Caco-2 (cell line): ENCODE measurements around the gene TMC7. TPM values are rescaled to one million over a fixed set of nuclear protein-coding genes. Genes with fewer than 3 reads are reported as not detected.

ENCODE experiments used
- BruUV-seq: library from RNA; stranded (reverse); fragments of 400-500 nt; replicated peaks from 2 replicates; lab custom pipeline; 2021; lab: Mats Ljungman, UMichigan
- CTCF ChIA-PET: fragments of 300-600 bp; sonication (Branson Sonifier 250); formaldehyde crosslinking; loops from one replicate; lab custom pipeline; 2022; ENCODE audit warnings: antibody characterized with exemption; lab: Charles Lee
- POLR2A ChIA-PET: fragments of 300-600 bp; sonication (Branson Sonifier 250); formaldehyde crosslinking; loops from one replicate; lab custom pipeline; 2022; ENCODE audit warnings: antibody characterized with exemption; lab: Charles Lee
- DNase-seq, 2 experiments: peaks; one replicate each; pipeline versions ENCODE4 v3.0.0 to v3.0.0-alpha.2; 2020 to 2022
- H3K27me3 ChIP-seq: replicated peaks from 2 replicates; pipeline ENCODE4 v1.6.0; 2011; ENCODE audit warnings: low read length; ENCODE audit not compliant: control insufficient read depth, insufficient read depth
- H3K36me3 ChIP-seq: 2 replicates; pipeline ENCODE4 v1.5.1; 2011; ENCODE audit warnings: low read length; ENCODE audit not compliant: control insufficient read depth, insufficient read depth
- H3K4me1 ChIP-seq: fragments of 250-450 bp; sonication (Bioruptor Pico); 2 replicates; pipeline ENCODE4 v1.5.1; 2020; ENCODE audit warnings: mild to moderate bottlenecking
- H3K4me3 ChIP-seq: 2 replicates; pipeline ENCODE4 v1.5.1; 2011; ENCODE audit warnings: low read depth, mild to moderate bottlenecking, control low read depth, low read length
- H3K9me3 ChIP-seq: fragments of 250-450 bp; sonication (Bioruptor Pico); 2 replicates; pipeline ENCODE4 v1.5.1; 2020; ENCODE audit warnings: mild to moderate bottlenecking, moderate library complexity
- H3K27ac Mint-ChIP-seq: one replicate; pipeline ENCODE4 v1.8.0; 2022; ENCODE audit warnings: mixed read lengths; ENCODE audit not compliant: unreplicated experiment
- H3K27me3 Mint-ChIP-seq: one replicate; pipeline ENCODE4 v1.8.0; 2022; ENCODE audit warnings: mixed read lengths; ENCODE audit not compliant: insufficient read depth, unreplicated experiment
- H3K36me3 Mint-ChIP-seq: one replicate; pipeline ENCODE4 v1.8.0; 2022; ENCODE audit warnings: mild to moderate bottlenecking, mixed read lengths; ENCODE audit not compliant: insufficient read depth, unreplicated experiment
- H3K4me1 Mint-ChIP-seq: one replicate; pipeline ENCODE4 v1.8.0; 2022; ENCODE audit warnings: low read depth, mixed read lengths; ENCODE audit not compliant: unreplicated experiment
- H3K4me3 Mint-ChIP-seq: one replicate; pipeline ENCODE4 v1.8.0; 2022; ENCODE audit warnings: mild to moderate bottlenecking, moderate library complexity, mixed read lengths; ENCODE audit not compliant: unreplicated experiment
- H3K9me3 Mint-ChIP-seq: one replicate; pipeline ENCODE4 v1.8.0; 2022; ENCODE audit warnings: mixed read lengths; ENCODE audit not compliant: unreplicated experiment
- intact Hi-C: fragments of 100-400 bp; cut with micrococcal nuclease; formaldehyde crosslinking; loops from one replicate; pipeline ENCODE4 v1.10.0; 2022; ENCODE audit not compliant: unreplicated experiment
- total RNA-seq: library from RNA; stranded (reverse); gene quantifications from 2 replicates; pipeline ENCODE4 v1.2.3, GENCODE V29; 2022
- TF ChIP-seq, protein P1 (sequence below), 2 experiments: fragments of 200-600 bp in 1 of 2; IDR thresholded peaks; 1 replicate in 1 of 2; 2 replicates in 1 of 2; pipeline versions ENCODE4 v1.5.1 to v1.8.0; 2011 to 2022; ENCODE audit warnings: antibody characterized with exemption in 1 of 2, control low read depth in 1 of 2, inconsistent platforms in 1 of 2, low read depth in 1 of 2, low read length in 1 of 2, mild to moderate bottlenecking in 1 of 2, moderate library complexity in 1 of 2; ENCODE audit not compliant: insufficient read depth in 1 of 2, severe bottlenecking in 1 of 2, unreplicated experiment in 1 of 2

TMC7 gene
- total RNA-seq, 1 experiment from 2014 or later, result 4.0 TPM

DNA sequence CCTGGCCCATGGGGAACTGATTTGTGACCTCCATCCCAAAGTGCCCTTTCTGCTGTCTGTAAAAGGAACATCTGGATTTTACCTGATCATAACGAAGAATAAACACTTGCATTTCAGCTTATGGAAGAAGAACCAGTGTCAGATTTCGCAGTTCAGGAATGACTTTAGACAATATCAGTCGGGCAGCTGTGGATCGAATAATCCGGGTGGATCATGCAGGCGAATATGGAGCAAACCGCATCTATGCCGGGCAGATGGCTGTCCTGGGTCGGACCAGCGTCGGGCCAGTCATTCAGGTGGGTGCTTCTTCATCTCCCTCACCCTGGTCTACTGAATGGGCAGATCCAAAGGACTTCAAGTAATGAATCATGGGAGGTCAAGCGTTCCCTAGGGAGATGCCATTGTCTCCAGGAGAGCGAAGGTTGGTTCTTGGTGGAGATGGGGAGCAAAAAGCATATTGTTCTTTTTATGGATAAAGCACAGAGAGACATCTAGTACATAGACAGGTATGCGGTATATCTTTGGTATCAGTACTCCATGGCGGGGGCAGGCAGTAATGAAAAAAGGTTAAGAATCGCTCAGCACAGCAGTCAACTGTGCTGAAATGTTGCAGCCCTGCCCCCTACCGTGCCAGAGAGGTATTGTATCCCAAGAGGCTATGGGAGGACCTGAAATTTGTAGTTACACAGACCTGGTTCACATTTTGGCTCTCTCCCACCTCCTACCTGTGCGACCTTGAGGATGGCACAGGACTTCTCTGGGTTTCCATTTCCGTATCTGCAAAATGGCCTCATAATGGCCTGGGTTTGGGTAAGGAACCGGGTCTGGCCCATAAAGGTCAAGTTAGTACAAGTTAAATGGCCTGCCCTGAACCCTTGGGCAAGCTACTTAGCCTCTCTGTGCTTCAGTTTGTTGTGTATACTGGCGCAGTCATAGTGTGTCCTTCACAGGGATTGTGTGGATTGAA, 88.4 kb downstream of the TMC7 start:
- Histone ChIP-seq H3K4me1 (no peaks in the 10 kb centered on the region), H3K9me3 (no peaks in the 10 kb centered on the region), H3K27me3 (no peaks in the 10 kb centered on the region), H3K4me3 (no peak overlapping the region), H3K36me3 (no peaks in the 10 kb centered on the region)
- DNase-seq, result peak; percentile 72 to 80
- intact Hi-C loops, result loop anchor here (1.0 kb wide), 1 partner anchor 89 kb away; the partner anchor contains the start of gene TMC7
- no TSS peak for BruUV-seq
- ChIA-PET CTCF (interaction anchor here (0.6 to 2.2 kb wide), 3 partner anchors 88 to 206 kb away, joined by 3 to 12 read pairs (median 11); partner anchors contain the start of gene TMC7), POLR2A (no interaction called here)
- no peaks in the 10 kb centered on the region for H3K9me3 Mint-ChIP-seq
- H3K27me3 Mint-ChIP-seq, result no peaks in the 10 kb centered on the region
- peaks cover 15% of the 10 kb centered on the region for H3K36me3 Mint-ChIP-seq
- H3K4me1 Mint-ChIP-seq, result peaks cover 4% of the 10 kb centered on the region
- no peak overlapping the region for H3K4me3 Mint-ChIP-seq
- H3K27ac Mint-ChIP-seq, result no peak overlapping the region
- TF ChIP-seq, protein P1, sequence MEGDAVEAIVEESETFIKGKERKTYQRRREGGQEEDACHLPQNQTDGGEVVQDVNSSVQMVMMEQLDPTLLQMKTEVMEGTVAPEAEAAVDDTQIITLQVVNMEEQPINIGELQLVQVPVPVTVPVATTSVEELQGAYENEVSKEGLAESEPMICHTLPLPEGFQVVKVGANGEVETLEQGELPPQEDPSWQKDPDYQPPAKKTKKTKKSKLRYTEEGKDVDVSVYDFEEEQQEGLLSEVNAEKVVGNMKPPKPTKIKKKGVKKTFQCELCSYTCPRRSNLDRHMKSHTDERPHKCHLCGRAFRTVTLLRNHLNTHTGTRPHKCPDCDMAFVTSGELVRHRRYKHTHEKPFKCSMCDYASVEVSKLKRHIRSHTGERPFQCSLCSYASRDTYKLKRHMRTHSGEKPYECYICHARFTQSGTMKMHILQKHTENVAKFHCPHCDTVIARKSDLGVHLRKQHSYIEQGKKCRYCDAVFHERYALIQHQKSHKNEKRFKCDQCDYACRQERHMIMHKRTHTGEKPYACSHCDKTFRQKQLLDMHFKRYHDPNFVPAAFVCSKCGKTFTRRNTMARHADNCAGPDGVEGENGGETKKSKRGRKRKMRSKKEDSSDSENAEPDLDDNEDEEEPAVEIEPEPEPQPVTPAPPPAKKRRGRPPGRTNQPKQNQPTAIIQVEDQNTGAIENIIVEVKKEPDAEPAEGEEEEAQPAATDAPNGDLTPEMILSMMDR (IDR thresholded peaks at IDR 0.05; ENCODE audit: insufficient read depth in 1 of 2, low read depth in 1 of 2, low read length in 1 of 2, severe bottlenecking in 1 of 2, unreplicated experiment in 1 of 2), result peak; percentile 80 to 83

DNA sequence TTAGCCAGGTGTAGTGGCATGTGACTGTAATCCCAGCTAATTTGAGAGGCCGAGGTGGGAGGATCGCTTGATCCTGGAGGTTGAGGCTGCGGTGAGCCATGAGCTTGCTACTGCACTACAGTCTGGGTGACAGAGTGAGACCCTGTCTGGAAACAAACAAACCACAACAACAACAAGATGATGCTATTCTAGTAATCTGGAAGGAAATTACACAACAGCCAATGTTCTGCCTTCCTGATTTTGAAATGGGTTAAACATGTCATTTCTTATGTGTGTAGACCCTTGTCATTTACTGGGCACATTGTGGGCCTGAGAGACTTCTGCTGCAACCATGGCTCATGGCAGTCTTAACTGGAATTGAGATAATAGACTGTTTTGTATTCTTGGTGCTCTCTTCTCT, 89.6 kb downstream of the TMC7 start:
- intact Hi-C loops, result no loop called here
- Mint-ChIP-seq H3K27me3 (no peaks in the 10 kb centered on the region), H3K9me3 (no peaks in the 10 kb centered on the region), H3K4me3 (no peak overlapping the region), H3K36me3 (peaks cover 4% of the 10 kb centered on the region), H3K27ac (no peak overlapping the region), H3K4me1 (no peaks in the 10 kb centered on the region)
- TF ChIP-seq, protein P1 (IDR thresholded peaks at IDR 0.05; ENCODE audit: insufficient read depth in 1 of 2, low read depth in 1 of 2, low read length in 1 of 2, severe bottlenecking in 1 of 2, unreplicated experiment in 1 of 2), result no peak
- DNase-seq, result no peak
- Histone ChIP-seq H3K9me3 (no peaks in the 10 kb centered on the region), H3K4me3 (no peak overlapping the region), H3K27me3 (no peaks in the 10 kb centered on the region), H3K4me1 (no peaks in the 10 kb centered on the region), H3K36me3 (no peaks in the 10 kb centered on the region)
- no TSS peak for BruUV-seq
- ChIA-PET POLR2A (no interaction called here), CTCF (interaction anchor here (0.6 to 1.3 kb wide), 2 partner anchors 47 to 90 kb away, joined by 5 to 11 read pairs; partner anchors contain the start of gene TMC7)

DNA sequence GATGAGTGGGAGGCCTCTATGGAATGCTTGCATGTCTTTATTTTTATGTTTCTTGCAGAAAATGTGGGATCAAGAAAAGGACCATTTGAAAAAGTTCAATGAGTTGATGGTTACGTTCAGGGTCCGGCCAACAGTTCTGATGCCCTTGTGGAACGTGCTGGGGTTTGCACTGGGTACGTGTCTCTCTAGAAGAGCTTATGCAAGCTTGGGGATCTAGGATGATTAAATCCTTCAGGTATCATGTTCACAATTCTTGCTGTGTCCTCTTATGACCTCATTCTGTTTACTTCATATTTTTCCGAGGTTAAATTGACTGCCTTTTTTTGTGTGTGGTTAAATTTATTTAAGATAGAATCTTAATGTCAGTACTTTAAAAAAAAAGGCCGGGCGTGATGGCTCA, 90.1 kb downstream of the TMC7 start:
- CTCF ChIA-PET, result interaction anchor here (0.6 kb wide), 1 partner anchor 47 kb away, joined by 5 read pairs; no protein-coding TSS in a partner anchor
- H3K4me1 Mint-ChIP-seq, result no peaks in the 10 kb centered on the region
- no peaks in the 10 kb centered on the region for H3K4me1 ChIP-seq

More for the DNA sequence above, 90.1 kb downstream of the TMC7 start:
- TF ChIP-seq, protein P1 (IDR thresholded peaks at IDR 0.05; ENCODE audit: insufficient read depth in 1 of 2, low read depth in 1 of 2, low read length in 1 of 2, severe bottlenecking in 1 of 2, unreplicated experiment in 1 of 2), result no peak
- intact Hi-C loops, result no loop called here
- Mint-ChIP-seq H3K4me3 (no peak overlapping the region), H3K36me3 (peaks cover 4% of the 10 kb centered on the region), H3K27ac (no peak overlapping the region), H3K9me3 (no peaks in the 10 kb centered on the region), H3K27me3 (no peaks in the 10 kb centered on the region)
- no TSS peak for BruUV-seq
- no peaks in the 10 kb centered on the region for H3K9me3 ChIP-seq
- no peaks in the 10 kb centered on the region for H3K36me3 ChIP-seq
- DNase-seq, result no peak
- no peaks in the 10 kb centered on the region for H3K27me3 ChIP-seq
- POLR2A ChIA-PET, result no interaction called here
- H3K4me3 ChIP-seq, result no peak overlapping the region
